Neural cell (in vitro differentiated cells): ENCODE data around the gene UBE2D4. TPM values are rescaled to one million over a fixed set of nuclear protein-coding genes. Genes with fewer than 3 reads are reported as not detected.

Experiments
- H2AFZ ChIP-seq: fragments of 200-600, 300-800 bp; sonication (generic), shearing (Covaris generic); 2 replicates; pipeline ENCODE4 v1.6.0; 2014; ENCODE audit warnings: low read depth, mild to moderate bottlenecking, antibody characterized with exemption, low read length, moderate library complexity
- H3F3A ChIP-seq: fragments of 200-600 bp; shearing (Covaris generic); 2 replicates; pipeline ENCODE4 v1.6.1; 2016; ENCODE audit warnings: mild to moderate bottlenecking, moderate library complexity, mixed read lengths, antibody characterized with exemption, low read length; ENCODE audit not compliant: insufficient read depth, poor library complexity, severe bottlenecking
- H3K27ac ChIP-seq: fragments of 200-600, 300-800 bp; sonication (generic), shearing (Covaris generic); 2 replicates; pipeline ENCODE4 v1.5.1; 2014; ENCODE audit warnings: mild to moderate bottlenecking, low read length, moderate library complexity
- H3K27me3 ChIP-seq: fragments of 300-800, 200-600 bp; sonication (generic), shearing (Covaris generic); 2 replicates; pipeline ENCODE4 v1.6.0; 2014; ENCODE audit warnings: mild to moderate bottlenecking, low read depth, low read length, moderate library complexity; ENCODE audit not compliant: insufficient read depth
- H3K36me3 ChIP-seq: fragments of 300-800, 200-600 bp; sonication (generic), shearing (Covaris generic); 2 replicates; pipeline ENCODE4 v1.5.1; 2014; ENCODE audit warnings: mild to moderate bottlenecking, antibody characterized with exemption, low read length, moderate library complexity; ENCODE audit not compliant: insufficient read depth
- H3K4me2 ChIP-seq: fragments of 300-800, 200-600 bp; sonication (generic), shearing (Covaris generic); 2 replicates; pipeline ENCODE4 v1.6.0; 2014; ENCODE audit warnings: mild to moderate bottlenecking, low read length
- H3K4me3 ChIP-seq: fragments of 300-800, 200-600 bp; sonication (generic), shearing (Covaris generic); 2 replicates; pipeline ENCODE4 v1.5.1; 2014; ENCODE audit warnings: mild to moderate bottlenecking, low read length, moderate library complexity
- H3K79me2 ChIP-seq: fragments of 200-600 bp; shearing (Covaris generic); replicated peaks from 2 replicates; pipeline ENCODE4 v1.6.0; 2014; ENCODE audit warnings: mild to moderate bottlenecking, low read length, moderate library complexity; ENCODE audit not compliant: insufficient read depth
- H3K9ac ChIP-seq: fragments of 300-800, 200-600 bp; sonication (generic), shearing (Covaris generic); 2 replicates; pipeline ENCODE4 v1.6.1; 2016; ENCODE audit warnings: mild to moderate bottlenecking, low read length, mixed read lengths
- H3K9me2 ChIP-seq: fragments of 200-600 bp; shearing (Covaris generic); 2 replicates; pipeline ENCODE4 v1.6.1; 2016; ENCODE audit warnings: mild to moderate bottlenecking, low read length, mixed read lengths; ENCODE audit not compliant: insufficient read depth
- H3K9me3 ChIP-seq: fragments of 200-600, 300-800 bp; sonication (generic), shearing (Covaris generic); 2 replicates; pipeline ENCODE4 v1.6.1; 2016; ENCODE audit warnings: mild to moderate bottlenecking, mixed run types, low read length, moderate library complexity, mixed read lengths
- H4K20me1 ChIP-seq: fragments of 200-600 bp; shearing (Covaris generic); 2 replicates; pipeline ENCODE4 v1.6.1; 2016; ENCODE audit warnings: mild to moderate bottlenecking, mixed run types; ENCODE audit not compliant: insufficient read depth
- CTCF ChIP-seq: fragments of 450-650 bp; IDR thresholded peaks from 2 replicates; pipeline ENCODE4 v1.5.1; 2014; ENCODE audit warnings: antibody characterized with exemption, mild to moderate bottlenecking, moderate library complexity; ENCODE audit not compliant: poor library complexity, severe bottlenecking
- EP300 ChIP-seq: fragments of 450-650 bp; conservative IDR thresholded peaks from 2 replicates; pipeline ENCODE4 v1.6.1; 2014; ENCODE audit warnings: antibody characterized with exemption, mild to moderate bottlenecking, moderate library complexity; ENCODE audit not compliant: poor library complexity, severe bottlenecking
- EZH2 ChIP-seq: fragments of 200-600, 300-800 bp; shearing (Covaris generic), sonication (generic); IDR thresholded peaks from 2 replicates; pipeline ENCODE4 v1.6.1; 2014; ENCODE audit warnings: antibody characterized with exemption, low read length, borderline replicate concordance, mild to moderate bottlenecking; ENCODE audit not compliant: insufficient read depth, poor library complexity, severe bottlenecking
- MXI1 ChIP-seq: fragments of 450-650 bp; conservative IDR thresholded peaks from 2 replicates; pipeline ENCODE4 v1.6.1; 2014; ENCODE audit warnings: antibody characterized with exemption, mild to moderate bottlenecking; ENCODE audit not compliant: poor library complexity, severe bottlenecking
- POLR2AphosphoS5 ChIP-seq: IDR thresholded peaks from 2 replicates; pipeline ENCODE4 v1.6.1; 2012
- RAD21 ChIP-seq: fragments of 450-650 bp; conservative IDR thresholded peaks from 2 replicates; pipeline ENCODE4 v1.6.1; 2014; ENCODE audit warnings: antibody characterized with exemption, mild to moderate bottlenecking, moderate library complexity
- REST ChIP-seq: IDR thresholded peaks from 2 replicates; pipeline ENCODE4 v1.6.1; 2012; ENCODE audit warnings: borderline replicate concordance
- SMC3 ChIP-seq: fragments of 450-650 bp; conservative IDR thresholded peaks from 2 replicates; pipeline ENCODE4 v1.6.1; 2014; ENCODE audit warnings: antibody characterized with exemption, mild to moderate bottlenecking, moderate library complexity; ENCODE audit not compliant: poor library complexity
- TAF1 ChIP-seq: IDR thresholded peaks from 2 replicates; pipeline ENCODE4 v1.6.1; 2012; ENCODE audit warnings: low read depth
- polyA plus RNA-seq: library from polyadenylated mRNA; depleted of rRNA; stranded (reverse); fragments of >200 nt; gene quantifications from 2 replicates; pipeline ENCODE4 v1.2.3, GENCODE V29; 2014

UBE2D4 gene
- polyA plus RNA-seq, 1 donor from 2014 or later, result 11.2 TPM

- H3K36me3 ChIP-seq, result no peaks in the 10 kb centered on the region
- no peaks in the 10 kb centered on the region for H3F3A ChIP-seq
- H3K79me2 ChIP-seq, result no peaks in the 10 kb centered on the region
- no peak overlapping the region for H3K4me2 ChIP-seq
- no peak overlapping the region for H3K4me3 ChIP-seq
- H3K9me3 ChIP-seq, result no peaks in the 10 kb centered on the region
- H3K27me3 ChIP-seq, result no peaks in the 10 kb centered on the region
- no peak overlapping the region for H2AFZ ChIP-seq
- no peak overlapping the region for H3K27ac ChIP-seq
- H4K20me1 ChIP-seq, result no peaks in the 10 kb centered on the region
- H3K9me2 ChIP-seq, result no peaks in the 10 kb centered on the region
- TF ChIP-seq RAD21, result no peak
- no peak for TF ChIP-seq POLR2AphosphoS5
- TF ChIP-seq REST, result no peak
- TF ChIP-seq MXI1, result no peak
- TF ChIP-seq TAF1, result no peak
- TF ChIP-seq CTCF, result no peak
- no peak for TF ChIP-seq EP300
- TF ChIP-seq EZH2, result no peak
- TF ChIP-seq SMC3, result no peak
- H3K9ac ChIP-seq, result no peak overlapping the region
Observed at GRCh38 chr7:43929529-43930457, 3.6 kb downstream of the UBE2D4 start.

DNA sequence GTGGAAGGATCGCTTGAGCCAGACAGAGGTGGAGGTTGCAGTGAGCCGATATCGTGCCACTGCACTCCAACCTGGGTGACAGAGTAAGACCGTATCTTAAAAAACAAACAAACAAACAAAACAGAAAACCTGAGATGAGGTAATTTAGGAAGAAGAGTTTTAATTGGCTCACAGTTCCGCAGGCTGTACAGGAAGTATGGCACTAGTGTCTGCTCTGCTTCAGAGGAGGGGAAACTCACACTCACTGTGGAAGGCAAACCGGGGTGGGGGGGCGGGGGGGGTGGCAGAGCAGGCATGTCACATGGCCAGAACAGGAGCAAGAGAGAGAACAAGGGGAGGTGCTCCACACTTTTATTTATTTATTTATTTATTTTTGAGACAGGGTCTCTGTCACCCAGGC is 5.1 kb downstream of the UBE2D4 start:
- H3F3A ChIP-seq, result no peaks in the 10 kb centered on the region
- TF ChIP-seq MXI1 (no peak), EZH2 (no peak), REST (no peak), EP300 (no peak), SMC3 (no peak), POLR2AphosphoS5 (no peak), CTCF (no peak), RAD21 (no peak), TAF1 (no peak)
- no peaks in the 10 kb centered on the region for H3K9me2 ChIP-seq
- no peaks in the 10 kb centered on the region for H3K79me2 ChIP-seq
- no peaks in the 10 kb centered on the region for H3K36me3 ChIP-seq
- H3K27ac ChIP-seq, result no peak overlapping the region
- H4K20me1 ChIP-seq, result no peaks in the 10 kb centered on the region
- no peak overlapping the region for H3K4me3 ChIP-seq
- no peaks in the 10 kb centered on the region for H3K27me3 ChIP-seq
- H3K4me2 ChIP-seq, result no peak overlapping the region
- H2AFZ ChIP-seq, result no peak overlapping the region
- H3K9ac ChIP-seq, result no peak overlapping the region
- H3K9me3 ChIP-seq, result no peaks in the 10 kb centered on the region
